Ishikawa (cell line): ENCODE data around the gene MAP6.

Experiments used
- EP300 ChIP-seq: IDR thresholded peaks from 2 replicates; pipeline ENCODE4 v1.6.1; 2012; ENCODE audit warnings: borderline replicate concordance
- YY1 ChIP-seq: IDR thresholded peaks from 2 replicates; pipeline ENCODE4 v1.6.1; 2012; ENCODE audit warnings: low read depth
- TF ChIP-seq, protein P1 (sequence below): IDR thresholded peaks from 2 replicates; pipeline ENCODE4 v1.6.1; 2012
- TF ChIP-seq, protein P2 (sequence below): IDR thresholded peaks from 2 replicates; pipeline ENCODE4 v1.6.1; 2012

DNA sequence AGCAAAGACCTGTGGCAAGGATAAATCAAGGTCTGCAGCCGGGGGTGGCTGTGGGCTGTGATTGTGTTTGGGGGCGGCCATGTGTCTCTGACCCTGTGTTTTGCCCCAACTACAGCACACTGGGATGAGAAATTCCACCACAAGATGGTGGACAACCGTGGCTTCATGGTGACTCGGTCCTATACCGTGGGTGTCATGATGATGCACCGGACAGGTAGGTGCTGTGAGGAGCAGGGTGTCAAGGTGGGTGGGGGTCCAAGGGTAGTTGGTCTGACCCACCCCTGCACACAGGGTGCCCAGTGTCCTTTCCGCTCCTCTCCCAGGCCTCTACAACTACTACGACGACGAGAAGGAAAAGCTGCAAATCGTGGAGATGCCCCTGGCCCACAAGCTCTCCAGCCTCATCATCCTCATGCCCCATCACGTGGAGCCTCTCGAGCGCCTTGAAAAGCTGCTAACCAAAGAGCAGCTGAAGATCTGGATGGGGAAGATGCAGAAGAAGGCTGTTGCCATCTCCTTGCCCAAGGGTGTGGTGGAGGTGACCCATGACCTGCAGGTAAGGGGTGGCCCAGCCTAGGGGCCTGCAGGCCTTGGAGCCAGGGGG lies 100.1 kb downstream of the MAP6 start:
- TF ChIP-seq EP300 (no peak), YY1 (no peak)
- TF ChIP-seq, protein P1, sequence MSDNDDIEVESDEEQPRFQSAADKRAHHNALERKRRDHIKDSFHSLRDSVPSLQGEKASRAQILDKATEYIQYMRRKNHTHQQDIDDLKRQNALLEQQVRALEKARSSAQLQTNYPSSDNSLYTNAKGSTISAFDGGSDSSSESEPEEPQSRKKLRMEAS: no peak
- TF ChIP-seq, protein P2, sequence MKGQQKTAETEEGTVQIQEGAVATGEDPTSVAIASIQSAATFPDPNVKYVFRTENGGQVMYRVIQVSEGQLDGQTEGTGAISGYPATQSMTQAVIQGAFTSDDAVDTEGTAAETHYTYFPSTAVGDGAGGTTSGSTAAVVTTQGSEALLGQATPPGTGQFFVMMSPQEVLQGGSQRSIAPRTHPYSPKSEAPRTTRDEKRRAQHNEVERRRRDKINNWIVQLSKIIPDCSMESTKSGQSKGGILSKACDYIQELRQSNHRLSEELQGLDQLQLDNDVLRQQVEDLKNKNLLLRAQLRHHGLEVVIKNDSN: no peak
